ENCODE measurements around the gene NHS. TPM values are rescaled to one million over a fixed set of nuclear protein-coding genes. Genes with fewer than 3 reads are reported as not detected.

The NHS gene
- total and polyA plus RNA-seq, 2 of the 13 experiments (the other 11 are each of a cell fraction or from before 2014, with no cell fraction given): 0.02 TPM; not detected in 1

GRCh38 chrX:17414839-17415238 is 39.8 kb downstream of the NHS start:
- in situ Hi-C loops (cut with HindIII; ENCODE audit: extremely low pct_ligation_motif_present, low pct_unique_long_range_greater_than_20kb) (no loop called here), intact Hi-C loops (cut with micrococcal nuclease; ENCODE audit: unreplicated experiment) (no loop called here)
- Histone ChIP-seq H3K4me3 (replicated peaks in 1 of 3; ENCODE audit: insufficient read depth in 1 of 3, low read depth in 2 of 3, low read length in 3 of 3) (no peak overlapping the region), H3K36me3 (replicated peaks in 1 of 2; ENCODE audit: control insufficient read depth in 1 of 2, insufficient read depth in 2 of 2, low read length in 2 of 2) (no peaks in the 10 kb centered on the region), H3K27me3 (ENCODE audit: control insufficient read depth in 1 of 2, insufficient read depth in 2 of 2, low read length in 2 of 2) (no peaks in the 10 kb centered on the region), H3K27ac (ENCODE audit: extremely low read length, insufficient read depth, low read length) (no peak overlapping the region), H3K79me2 (ENCODE audit: insufficient read depth, low read length) (no peaks in the 10 kb centered on the region), H4K20me1 (ENCODE audit: insufficient read depth, low read length) (no peaks in the 10 kb centered on the region), H2AFZ (ENCODE audit: low read length) (no peak overlapping the region), H3K9ac (ENCODE audit: insufficient read depth, low read depth, low read length) (no peak overlapping the region), H3K4me1 (ENCODE audit: insufficient read depth, low read length) (no peaks in the 10 kb centered on the region), H3K4me2 (ENCODE audit: low read depth, low read length) (no peak overlapping the region), H3K9me3 (ENCODE audit: low read length) (no peaks in the 10 kb centered on the region)
- ATAC-seq (no peak), FAIRE-seq (no peak), DNase-seq (ENCODE audit: low spot score) (no peak)
- BruUV-seq (replicated peaks): no TSS peak
- ChIA-PET CTCF (ENCODE audit: low intra/inter-chr PET ratio, low total read pairs) (no interaction called here), POLR2A (no interaction called here)
- no CpG with 5 or more reads among the region's 6 CpGs for WGBS (ENCODE audit: low lambda C conversion rate)
- no peak for TF ChIP-seq ZNF280D (CRISPR knock-in tag; IDR thresholded peaks at IDR 0.05)
- no peak for TF ChIP-seq ZFP41 (CRISPR knock-in tag; IDR thresholded peaks at IDR 0.05; ENCODE audit: borderline replicate concordance)
- no peak for TF ChIP-seq ZNF382 (CRISPR knock-in tag; IDR thresholded peaks at IDR 0.05; ENCODE audit: borderline replicate concordance)
- no peak for TF ChIP-seq PHF20 (CRISPR knock-in tag; IDR thresholded peaks at IDR 0.05)
- no peak for TF ChIP-seq ZNF720 (CRISPR knock-in tag; IDR thresholded peaks at IDR 0.05)
- no peak for TF ChIP-seq ZKSCAN8 (CRISPR knock-in tag; IDR thresholded peaks at IDR 0.05; ENCODE audit: borderline replicate concordance)
- no peak for TF ChIP-seq SPEN (CRISPR knock-in tag; IDR thresholded peaks at IDR 0.05; ENCODE audit: low read depth)
- TF ChIP-seq ZNF350 (CRISPR knock-in tag; IDR thresholded peaks at IDR 0.05; ENCODE audit: borderline replicate concordance, low read depth): no peak
- TF ChIP-seq, protein P1, sequence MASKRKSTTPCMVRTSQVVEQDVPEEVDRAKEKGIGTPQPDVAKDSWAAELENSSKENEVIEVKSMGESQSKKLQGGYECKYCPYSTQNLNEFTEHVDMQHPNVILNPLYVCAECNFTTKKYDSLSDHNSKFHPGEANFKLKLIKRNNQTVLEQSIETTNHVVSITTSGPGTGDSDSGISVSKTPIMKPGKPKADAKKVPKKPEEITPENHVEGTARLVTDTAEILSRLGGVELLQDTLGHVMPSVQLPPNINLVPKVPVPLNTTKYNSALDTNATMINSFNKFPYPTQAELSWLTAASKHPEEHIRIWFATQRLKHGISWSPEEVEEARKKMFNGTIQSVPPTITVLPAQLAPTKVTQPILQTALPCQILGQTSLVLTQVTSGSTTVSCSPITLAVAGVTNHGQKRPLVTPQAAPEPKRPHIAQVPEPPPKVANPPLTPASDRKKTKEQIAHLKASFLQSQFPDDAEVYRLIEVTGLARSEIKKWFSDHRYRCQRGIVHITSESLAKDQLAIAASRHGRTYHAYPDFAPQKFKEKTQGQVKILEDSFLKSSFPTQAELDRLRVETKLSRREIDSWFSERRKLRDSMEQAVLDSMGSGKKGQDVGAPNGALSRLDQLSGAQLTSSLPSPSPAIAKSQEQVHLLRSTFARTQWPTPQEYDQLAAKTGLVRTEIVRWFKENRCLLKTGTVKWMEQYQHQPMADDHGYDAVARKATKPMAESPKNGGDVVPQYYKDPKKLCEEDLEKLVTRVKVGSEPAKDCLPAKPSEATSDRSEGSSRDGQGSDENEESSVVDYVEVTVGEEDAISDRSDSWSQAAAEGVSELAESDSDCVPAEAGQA (IDR thresholded peaks at IDR 0.05; ENCODE audit: low read depth): no peak
- TF ChIP-seq, protein P1 (CRISPR knock-in tag; IDR thresholded peaks at IDR 0.05; ENCODE audit: borderline replicate concordance): no peak
- TF ChIP-seq PLSCR1 (CRISPR knock-in tag; IDR thresholded peaks at IDR 0.05; ENCODE audit: borderline replicate concordance): no peak
- no peak for TF ChIP-seq RAD21 (CRISPR knock-in tag; IDR thresholded peaks at IDR 0.05)
- TF ChIP-seq ZMYM2 (CRISPR knock-in tag; IDR thresholded peaks at IDR 0.05): no peak
